Measurements from ENCODE around the gene SPDYC. TPM values are rescaled to one million over a fixed set of nuclear protein-coding genes. Genes with fewer than 3 reads are reported as not detected.

The SPDYC gene
- total and polyA plus RNA-seq, 2 donors (not counting 1 experiment from before 2014, with no cell fraction given) = not detected

- Histone ChIP-seq H3K9me3 (ENCODE audit: control insufficient read depth, insufficient read depth, low read depth, low read length) (no peaks in the 10 kb centered on the region), H3K4me3 (replicated peaks in 1 of 4; ENCODE audit: control extremely low read depth in 1 of 4, insufficient read depth in 1 of 4, low read depth in 3 of 4, low read length in 4 of 4) (peak overlapping the region; percentile 71 to 93 (median 84)), H3K27me3 (ENCODE audit: control insufficient read depth, insufficient read depth, low read length) (no peaks in the 10 kb centered on the region), H3K79me2 (ENCODE audit: control insufficient read depth, insufficient read depth, low read length) (peaks cover 33% of the 10 kb centered on the region), H3K9ac (ENCODE audit: insufficient read depth, low read length) (no peak overlapping the region), H3K4me2 (ENCODE audit: extremely low read depth, insufficient read depth, low read length) (peak overlapping the region; percentile 94), H4K20me1 (ENCODE audit: control insufficient read depth, extremely low read depth, insufficient read depth, low read length) (no peaks in the 10 kb centered on the region), H3K36me3 (ENCODE audit: control insufficient read depth, insufficient read depth, low read length) (peaks cover 28% of the 10 kb centered on the region), H2AFZ (ENCODE audit: low read length) (no peak overlapping the region), H3K27ac (ENCODE audit: insufficient read depth, low read length) (no peak overlapping the region), H3K4me1 (ENCODE audit: control insufficient read depth, extremely low read depth, insufficient read depth, low read length) (peaks cover 5% of the 10 kb centered on the region)
- TF ChIP-seq, protein P1, sequence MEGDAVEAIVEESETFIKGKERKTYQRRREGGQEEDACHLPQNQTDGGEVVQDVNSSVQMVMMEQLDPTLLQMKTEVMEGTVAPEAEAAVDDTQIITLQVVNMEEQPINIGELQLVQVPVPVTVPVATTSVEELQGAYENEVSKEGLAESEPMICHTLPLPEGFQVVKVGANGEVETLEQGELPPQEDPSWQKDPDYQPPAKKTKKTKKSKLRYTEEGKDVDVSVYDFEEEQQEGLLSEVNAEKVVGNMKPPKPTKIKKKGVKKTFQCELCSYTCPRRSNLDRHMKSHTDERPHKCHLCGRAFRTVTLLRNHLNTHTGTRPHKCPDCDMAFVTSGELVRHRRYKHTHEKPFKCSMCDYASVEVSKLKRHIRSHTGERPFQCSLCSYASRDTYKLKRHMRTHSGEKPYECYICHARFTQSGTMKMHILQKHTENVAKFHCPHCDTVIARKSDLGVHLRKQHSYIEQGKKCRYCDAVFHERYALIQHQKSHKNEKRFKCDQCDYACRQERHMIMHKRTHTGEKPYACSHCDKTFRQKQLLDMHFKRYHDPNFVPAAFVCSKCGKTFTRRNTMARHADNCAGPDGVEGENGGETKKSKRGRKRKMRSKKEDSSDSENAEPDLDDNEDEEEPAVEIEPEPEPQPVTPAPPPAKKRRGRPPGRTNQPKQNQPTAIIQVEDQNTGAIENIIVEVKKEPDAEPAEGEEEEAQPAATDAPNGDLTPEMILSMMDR (conservative IDR thresholded peaks at IDR 0.05 in 1 of 2, IDR thresholded peaks at IDR 0.05 in 1 of 2; ENCODE audit: low read depth in 1 of 2, low read length in 2 of 2) = no peak
- no peak for TF ChIP-seq EZH2 (IDR thresholded peaks at IDR 0.05; ENCODE audit: low read length, missing control alignments)
- no peak for DNase-seq (ENCODE audit: low read depth in 2 of 2)
Observed at GRCh38 chr11:65183201-65183891, 13.3 kb downstream of the SPDYC start.

DNA sequence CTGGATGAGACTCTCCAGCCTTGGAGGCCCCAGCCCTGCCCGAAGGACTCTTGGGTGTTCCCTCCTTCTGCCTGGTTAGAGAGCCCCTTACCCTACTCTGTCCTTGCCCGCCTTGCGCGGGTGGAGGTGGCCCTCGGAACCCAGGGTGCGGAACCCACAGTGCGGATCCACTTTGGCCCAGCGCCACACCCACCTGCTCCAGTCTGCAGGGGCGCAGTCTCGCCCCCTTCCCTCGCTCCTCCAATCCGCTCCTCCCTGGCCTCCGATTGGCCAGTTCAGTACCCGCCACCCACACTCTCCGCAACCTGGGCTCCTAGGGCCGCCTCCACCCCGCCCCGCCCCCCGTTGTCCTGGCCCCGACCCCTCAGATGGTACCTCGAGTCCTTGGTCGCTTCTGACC is 14.1 kb downstream of the SPDYC start:
- H3K36me3 ChIP-seq (ENCODE audit: control insufficient read depth, insufficient read depth, low read length) = peaks cover 31% of the 10 kb centered on the region
- no peaks in the 10 kb centered on the region for H4K20me1 ChIP-seq (ENCODE audit: control insufficient read depth, extremely low read depth, insufficient read depth, low read length)
- no peaks in the 10 kb centered on the region for H3K27me3 ChIP-seq (ENCODE audit: control insufficient read depth, insufficient read depth, low read length)
- no peak overlapping the region for H3K9ac ChIP-seq (ENCODE audit: insufficient read depth, low read length)
- H3K79me2 ChIP-seq (ENCODE audit: control insufficient read depth, insufficient read depth, low read length) = peaks cover 33% of the 10 kb centered on the region
- TF ChIP-seq, protein P1 (conservative IDR thresholded peaks at IDR 0.05 in 1 of 2, IDR thresholded peaks at IDR 0.05 in 1 of 2; ENCODE audit: low read depth in 1 of 2, low read length in 2 of 2) = no peak
- TF ChIP-seq EZH2 (IDR thresholded peaks at IDR 0.05; ENCODE audit: low read length, missing control alignments) = no peak
- peaks cover 5% of the 10 kb centered on the region for H3K4me1 ChIP-seq (ENCODE audit: control insufficient read depth, extremely low read depth, insufficient read depth, low read length)
- H3K4me3 ChIP-seq (replicated peaks in 1 of 4; ENCODE audit: control extremely low read depth in 1 of 4, insufficient read depth in 1 of 4, low read depth in 3 of 4, low read length in 4 of 4) = no peak overlapping the region
- no peak overlapping the region for H3K27ac ChIP-seq (ENCODE audit: insufficient read depth, low read length)
- no peak overlapping the region for H3K4me2 ChIP-seq (ENCODE audit: extremely low read depth, insufficient read depth, low read length)
- DNase-seq (ENCODE audit: low read depth in 2 of 2) = no peak
- no peaks in the 10 kb centered on the region for H3K9me3 ChIP-seq (ENCODE audit: control insufficient read depth, insufficient read depth, low read depth, low read length)
- no peak overlapping the region for H2AFZ ChIP-seq (ENCODE audit: low read length)

- Histone ChIP-seq H3K4me1 (ENCODE audit: control insufficient read depth, extremely low read depth, insufficient read depth, low read length) (peaks cover 5% of the 10 kb centered on the region), H3K9me3 (ENCODE audit: control insufficient read depth, insufficient read depth, low read depth, low read length) (no peaks in the 10 kb centered on the region), H4K20me1 (ENCODE audit: control insufficient read depth, extremely low read depth, insufficient read depth, low read length) (no peaks in the 10 kb centered on the region), H3K27ac (ENCODE audit: insufficient read depth, low read length) (no peak overlapping the region), H3K4me2 (ENCODE audit: extremely low read depth, insufficient read depth, low read length) (no peak overlapping the region), H3K79me2 (ENCODE audit: control insufficient read depth, insufficient read depth, low read length) (peaks cover 33% of the 10 kb centered on the region), H3K9ac (ENCODE audit: insufficient read depth, low read length) (no peak overlapping the region), H2AFZ (ENCODE audit: low read length) (no peak overlapping the region), H3K36me3 (ENCODE audit: control insufficient read depth, insufficient read depth, low read length) (peaks cover 38% of the 10 kb centered on the region), H3K4me3 (replicated peaks in 1 of 4; ENCODE audit: control extremely low read depth in 1 of 4, insufficient read depth in 1 of 4, low read depth in 3 of 4, low read length in 4 of 4) (no peak overlapping the region), H3K27me3 (ENCODE audit: control insufficient read depth, insufficient read depth, low read length) (no peaks in the 10 kb centered on the region)
- DNase-seq (ENCODE audit: low read depth in 2 of 2) = no peak
- TF ChIP-seq, protein P1 (conservative IDR thresholded peaks at IDR 0.05 in 1 of 2, IDR thresholded peaks at IDR 0.05 in 1 of 2; ENCODE audit: low read depth in 1 of 2, low read length in 2 of 2) = no peak
- no peak for TF ChIP-seq EZH2 (IDR thresholded peaks at IDR 0.05; ENCODE audit: low read length, missing control alignments)
Observed at GRCh38 chr11:65185171-65185570, 15.1 kb downstream of the SPDYC start.

Data from fibroblast of lung (primary cell).